HL-60/S4 (cell line): ENCODE results near the gene TMEM248.
"Not testable (repeated sequence)": the region's sequence is repeated elsewhere in the genome, so short reads cannot be mapped to it uniquely, and the experiment has no call there.

Experiments used
- in situ Hi-C: fragments of 300-500 bp; cut with MboI; formaldehyde crosslinking; loops from 2 replicates; pipeline ENCODE4 v1.14.3; 2022; ENCODE audit warnings: low sequenced_read_pairs

Gene TMEM248

GRCh38 chr7:66948480-66949109, 27.6 kb downstream of the TMEM248 start:
- in situ Hi-C loops, result no loop called here

GRCh38 chr7:66950311-66950710, 29.3 kb downstream of the TMEM248 start:
- in situ Hi-C loops, result no loop called here

GRCh38 chr7:66950763-66951162, 29.7 kb downstream of the TMEM248 start:
- in situ Hi-C loops, result no loop called here

- in situ Hi-C loops, result no loop called here
These were observed 31.5 kb downstream of the TMEM248 start for GRCh38 chr7:66952343-66953043.

- in situ Hi-C loops, result no loop called here
These were observed 32.0 kb downstream of the TMEM248 start for GRCh38 chr7:66953044-66953427.

- in situ Hi-C loops, result no loop called here
These were observed 36.7 kb downstream of the TMEM248 start for GRCh38 chr7:66957595-66958290.

GRCh38 chr7:66958538-66959350, 37.7 kb downstream of the TMEM248 start:
- in situ Hi-C loops, result no loop called here

GRCh38 chr7:66960192-66960591, 39.2 kb downstream of the TMEM248 start:
- in situ Hi-C loops, result no loop called here

- in situ Hi-C loops, result no loop called here
These were observed 40.1 kb downstream of the TMEM248 start for GRCh38 chr7:66961096-66961495.

- in situ Hi-C loops, result no loop called here
These were observed 43.4 kb downstream of the TMEM248 start for GRCh38 chr7:66964411-66964810.

- in situ Hi-C loops, result no loop called here
These were observed 46.0 kb downstream of the TMEM248 start for GRCh38 chr7:66967029-66967428.

- in situ Hi-C loops, result not testable (repeated sequence)
These were observed 48.0 kb downstream of the TMEM248 start for GRCh38 chr7:66969001-66969400.

GRCh38 chr7:66970310-66970709, 49.3 kb downstream of the TMEM248 start:
- in situ Hi-C loops, result no loop called here

GRCh38 chr7:66974986-66975590, 54.1 kb downstream of the TMEM248 start:
- in situ Hi-C loops, result no loop called here

- in situ Hi-C loops, result not testable (repeated sequence)
These were observed 57.3 kb downstream of the TMEM248 start for GRCh38 chr7:66978312-66978711.

GRCh38 chr7:66979013-66979412, 58.0 kb downstream of the TMEM248 start:
- in situ Hi-C loops, result not testable (repeated sequence)

- in situ Hi-C loops, result not testable (repeated sequence)
These were observed 59.3 kb downstream of the TMEM248 start for GRCh38 chr7:66980336-66980735.

- in situ Hi-C loops, result not testable (repeated sequence)
These were observed 68.5 kb downstream of the TMEM248 start for GRCh38 chr7:66989552-66989951.

GRCh38 chr7:66994051-66994450, 73.0 kb downstream of the TMEM248 start:
- in situ Hi-C loops, result not testable (repeated sequence)

GRCh38 chr7:66994691-66995049, 73.6 kb downstream of the TMEM248 start:
- in situ Hi-C loops, result not testable (repeated sequence)
